ENCODE measurements around the gene MRPL46. TPM values are rescaled to one million over a fixed set of nuclear protein-coding genes. Genes with fewer than 3 reads are reported as not detected.

Gene MRPL46
- total and polyA plus RNA-seq, 2 donors (not counting 3 experiments of a cell fraction or from before 2014, with no cell fraction given): 24.5 to 30.9 TPM

DNA sequence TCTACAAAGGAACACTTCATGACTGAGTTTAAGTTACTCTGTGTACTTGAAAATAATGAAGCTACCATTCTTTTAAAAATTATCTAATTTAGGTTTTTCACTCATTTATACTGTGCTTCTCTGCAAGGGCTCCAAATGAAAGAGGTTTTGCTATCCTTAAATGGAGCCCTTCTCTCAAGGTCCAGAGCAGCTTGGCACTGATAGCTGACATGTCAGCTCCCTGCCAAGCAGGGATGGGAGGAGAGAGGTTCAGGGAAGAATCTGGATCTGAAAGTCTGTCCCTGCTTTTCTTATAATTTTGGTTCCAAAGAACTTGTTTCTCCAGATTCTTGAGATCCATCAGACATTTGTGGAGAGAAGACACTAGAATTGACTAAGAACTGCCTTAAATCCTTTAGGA, 39.4 kb upstream of the MRPL46 start:
- CTCF ChIA-PET: interaction anchor here (0.7 kb wide), 1 partner anchor 15 kb away, joined by 3 read pairs; no protein-coding TSS in a partner anchor

More for the DNA sequence above, 39.4 kb upstream of the MRPL46 start:
- Histone ChIP-seq H4K20me1 (replicated peaks; ENCODE audit: control insufficient read depth, extremely low read depth, insufficient read depth, low read length) (no peaks in the 10 kb centered on the region), H3K9me1 (replicated peaks; ENCODE audit: control insufficient read depth, extremely low read depth, insufficient read depth, low read length) (no peaks in the 10 kb centered on the region), H3K4me2 (ENCODE audit: insufficient read depth, low read length) (no peak overlapping the region), H3K9me3 (replicated peaks; ENCODE audit: control insufficient read depth, insufficient read depth, low read length) (no peaks in the 10 kb centered on the region), H3K79me2 (ENCODE audit: control insufficient read depth, insufficient read depth, low read length) (no peaks in the 10 kb centered on the region), H3K4me3 (replicated peaks in 1 of 3; ENCODE audit: insufficient read depth in 1 of 3, low read depth in 1 of 3, low read length in 3 of 3) (no peak overlapping the region), H3K9ac (replicated peaks; ENCODE audit: extremely low read depth, insufficient read depth, low read length) (no peak overlapping the region), H2AFZ (ENCODE audit: low read depth, low read length) (no peak overlapping the region), H3K36me3 (ENCODE audit: control insufficient read depth in 2 of 2, extremely low read depth in 1 of 2, insufficient read depth in 2 of 2, low read length in 2 of 2) (peaks cover 0 to under 1% of the 10 kb centered on the region in 2 experiments), H3K27me3 (ENCODE audit: control insufficient read depth in 2 of 2, insufficient read depth in 2 of 2, low read length in 2 of 2) (no peaks in the 10 kb centered on the region), H3K27ac (ENCODE audit: insufficient read depth, low read depth, low read length) (no peak overlapping the region), H3K4me1 (ENCODE audit: control insufficient read depth, extremely low read depth, insufficient read depth, low read length) (no peaks in the 10 kb centered on the region)
- FAIRE-seq (no peak), DNase-seq (ENCODE audit: low read depth, low spot score) (no peak)
- POLR2A ChIA-PET: no interaction called here
- dilution Hi-C loops (cut with MboI; ENCODE audit: extremely low pct_ligation_motif_present, low sequenced_read_pairs): no loop called here
- no peak for TF ChIP-seq POLR2A (IDR thresholded peaks at IDR 0.05; ENCODE audit: low read depth, low read length)
- no peak for TF ChIP-seq POLR2AphosphoS5 (IDR thresholded peaks at IDR 0.05; ENCODE audit: insufficient read depth, low read depth, low read length)
- TF ChIP-seq FOS (IDR thresholded peaks at IDR 0.05; ENCODE audit: borderline replicate concordance, insufficient read depth, low read length): no peak
- TF ChIP-seq EZH2 (IDR thresholded peaks at IDR 0.05; ENCODE audit: borderline replicate concordance, low read depth, low read length, severe bottlenecking): no peak
- no peak for TF ChIP-seq MAX (IDR thresholded peaks at IDR 0.05; ENCODE audit: insufficient read depth, insufficient read length)
- no peak for TF ChIP-seq MYC (IDR thresholded peaks at IDR 0.05; ENCODE audit: low read depth, low read length)
- TF ChIP-seq GATA2 (IDR thresholded peaks at IDR 0.05; ENCODE audit: insufficient read depth, insufficient read length, low read depth, low read length): no peak
- TF ChIP-seq JUN (IDR thresholded peaks at IDR 0.05; ENCODE audit: borderline replicate concordance, insufficient read depth, insufficient read length, low read depth): no peak
- TF ChIP-seq, protein P1, sequence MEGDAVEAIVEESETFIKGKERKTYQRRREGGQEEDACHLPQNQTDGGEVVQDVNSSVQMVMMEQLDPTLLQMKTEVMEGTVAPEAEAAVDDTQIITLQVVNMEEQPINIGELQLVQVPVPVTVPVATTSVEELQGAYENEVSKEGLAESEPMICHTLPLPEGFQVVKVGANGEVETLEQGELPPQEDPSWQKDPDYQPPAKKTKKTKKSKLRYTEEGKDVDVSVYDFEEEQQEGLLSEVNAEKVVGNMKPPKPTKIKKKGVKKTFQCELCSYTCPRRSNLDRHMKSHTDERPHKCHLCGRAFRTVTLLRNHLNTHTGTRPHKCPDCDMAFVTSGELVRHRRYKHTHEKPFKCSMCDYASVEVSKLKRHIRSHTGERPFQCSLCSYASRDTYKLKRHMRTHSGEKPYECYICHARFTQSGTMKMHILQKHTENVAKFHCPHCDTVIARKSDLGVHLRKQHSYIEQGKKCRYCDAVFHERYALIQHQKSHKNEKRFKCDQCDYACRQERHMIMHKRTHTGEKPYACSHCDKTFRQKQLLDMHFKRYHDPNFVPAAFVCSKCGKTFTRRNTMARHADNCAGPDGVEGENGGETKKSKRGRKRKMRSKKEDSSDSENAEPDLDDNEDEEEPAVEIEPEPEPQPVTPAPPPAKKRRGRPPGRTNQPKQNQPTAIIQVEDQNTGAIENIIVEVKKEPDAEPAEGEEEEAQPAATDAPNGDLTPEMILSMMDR (IDR thresholded peaks at IDR 0.05; ENCODE audit: extremely low read depth in 1 of 2, insufficient read depth in 1 of 2, low read depth in 1 of 2, low read length in 2 of 2): no peak
- no TSS peak for BruUV-seq (replicated peaks)
- intact Hi-C loops (cut with micrococcal nuclease): no loop called here

All from endothelial cell of umbilical vein (primary cell).